Stimulated activated CD8-positive, alpha-beta memory T cell treated with anti-CD3 and anti-CD28 coated beads, Interleukin-12 subunit alpha, Interleukin-12 subunit beta, amount 100 ng/mL, for 24 hours (primary cell): ENCODE results near the gene AFG3L2.
A peak's percentile ranks its signal among the peaks of the same experiment; 100 is the strongest.

Source experiments
- DNase-seq: peaks from one replicate; pipeline ENCODE4 v3.0.0-alpha.2; 2020; ENCODE audit errors: extremely low read depth

The AFG3L2 gene

GRCh38 chr18:12361770-12362378 is 15.2 kb downstream of the AFG3L2 start:
- DNase-seq: no peak

DNA sequence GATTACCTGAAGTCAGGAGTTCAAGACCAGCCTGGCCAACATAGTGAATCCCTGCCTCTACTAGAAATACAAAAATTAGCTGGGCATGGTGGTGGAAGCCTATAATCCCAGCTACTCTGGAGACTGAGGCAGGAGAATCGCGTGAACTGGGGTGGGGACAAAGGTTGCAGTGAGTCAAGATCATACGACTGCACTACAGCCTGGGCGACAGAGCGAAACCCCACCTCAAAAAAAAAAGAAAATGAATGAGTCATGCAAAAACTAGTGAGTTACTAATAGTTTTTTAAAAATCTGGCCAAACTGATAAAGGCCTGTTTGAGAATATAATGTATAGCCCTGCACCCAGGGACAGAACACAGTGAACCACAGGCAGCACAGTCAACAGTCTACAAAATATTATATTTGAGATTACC is 17.5 kb downstream of the AFG3L2 start:
- no peak for DNase-seq

GRCh38 chr18:12352188-12352587 is 24.8 kb downstream of the AFG3L2 start:
- no peak for DNase-seq

GRCh38 chr18:12347895-12348294 is 29.1 kb downstream of the AFG3L2 start:
- no peak for DNase-seq

DNA sequence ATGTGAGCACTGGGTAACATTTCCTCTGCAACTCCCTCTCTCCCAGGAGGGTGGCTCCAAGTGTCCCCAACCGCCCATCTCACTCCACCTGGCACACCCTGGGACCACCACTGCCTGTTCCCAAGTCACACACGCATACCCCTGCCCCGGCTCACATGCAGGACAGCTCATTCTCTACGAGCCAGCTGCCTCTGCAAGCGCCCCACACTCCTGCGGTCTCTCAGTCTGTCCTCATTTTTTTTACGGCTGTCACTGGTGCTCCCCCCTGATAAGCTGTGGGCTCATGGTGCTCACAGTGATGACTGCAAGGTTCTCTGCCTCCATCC is 30.8 kb downstream of the AFG3L2 start:
- no peak for DNase-seq

GRCh38 chr18:12345491-12346239 is 31.4 kb downstream of the AFG3L2 start:
- no peak for DNase-seq

DNA sequence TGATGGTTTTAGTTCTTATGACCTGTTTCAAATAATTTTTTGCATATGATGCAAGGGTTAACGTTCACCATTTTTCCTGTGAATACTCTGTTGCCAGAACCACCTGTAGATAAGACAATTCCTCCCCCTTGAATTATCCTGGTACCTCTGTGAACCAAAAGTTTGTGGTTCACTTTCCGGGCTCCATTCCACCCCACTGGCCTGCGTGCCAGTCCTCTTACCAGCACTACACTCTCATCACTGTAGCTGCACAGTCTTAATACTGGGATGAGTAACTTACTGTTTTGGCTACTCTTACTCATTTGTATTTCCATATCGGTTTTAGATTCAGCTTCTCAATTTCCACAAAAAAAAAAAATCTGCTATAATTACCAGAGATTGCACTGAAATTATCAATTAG is 34.4 kb downstream of the AFG3L2 start:
- no peak for DNase-seq

DNA sequence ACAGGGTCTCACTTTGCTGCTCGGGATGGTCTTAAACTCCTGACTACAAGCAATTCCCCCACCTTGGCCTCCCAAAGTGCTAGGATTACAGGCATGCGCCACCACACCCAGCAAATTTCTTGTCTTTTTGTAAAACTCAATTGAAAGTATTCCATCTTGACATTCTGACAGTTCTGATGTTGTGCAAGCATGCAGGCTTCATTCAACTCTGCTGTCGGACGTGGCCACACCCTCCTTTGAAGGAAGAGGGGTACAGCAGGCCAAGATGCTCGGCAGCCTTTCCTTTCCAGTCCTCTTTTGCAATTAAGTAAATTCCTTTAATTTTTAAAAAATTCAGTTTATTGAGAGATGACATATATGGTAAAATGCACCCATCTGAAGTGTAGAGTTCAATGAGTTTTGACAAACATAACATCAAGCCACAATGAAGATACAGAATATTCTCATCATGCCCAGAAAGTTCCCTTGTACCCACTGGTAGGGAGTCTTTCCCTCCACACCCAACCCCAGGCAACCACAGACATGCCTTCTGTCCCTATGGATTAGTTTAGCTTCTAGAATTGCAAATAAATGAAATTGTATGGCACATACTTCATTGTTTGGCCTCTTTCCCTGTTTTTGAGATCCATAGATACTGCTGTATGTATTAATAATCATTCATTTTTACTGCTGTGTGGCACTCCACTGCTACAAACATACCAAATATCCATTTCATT is 35.9 kb downstream of the AFG3L2 start:
- no peak for DNase-seq

DNA sequence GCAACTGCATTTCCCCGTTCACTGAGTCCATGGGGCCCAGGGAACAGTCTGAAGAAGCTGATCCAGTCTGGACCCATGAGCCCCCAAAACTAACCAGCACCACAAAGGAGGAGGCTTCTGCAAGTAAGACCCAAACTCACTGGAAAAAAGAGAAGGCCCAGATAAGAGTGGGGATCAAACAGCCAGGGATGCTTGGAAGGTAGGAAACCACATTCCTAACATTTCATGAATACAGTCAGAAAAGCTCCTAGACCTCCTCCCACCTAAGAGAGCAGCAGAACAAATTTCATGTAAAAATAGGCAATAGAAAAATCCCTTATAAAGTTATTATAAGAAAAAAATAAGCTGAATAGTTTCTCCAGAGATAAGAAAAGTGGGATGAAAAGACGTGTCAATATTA is 38.6 kb downstream of the AFG3L2 start:
- no peak for DNase-seq

DNA sequence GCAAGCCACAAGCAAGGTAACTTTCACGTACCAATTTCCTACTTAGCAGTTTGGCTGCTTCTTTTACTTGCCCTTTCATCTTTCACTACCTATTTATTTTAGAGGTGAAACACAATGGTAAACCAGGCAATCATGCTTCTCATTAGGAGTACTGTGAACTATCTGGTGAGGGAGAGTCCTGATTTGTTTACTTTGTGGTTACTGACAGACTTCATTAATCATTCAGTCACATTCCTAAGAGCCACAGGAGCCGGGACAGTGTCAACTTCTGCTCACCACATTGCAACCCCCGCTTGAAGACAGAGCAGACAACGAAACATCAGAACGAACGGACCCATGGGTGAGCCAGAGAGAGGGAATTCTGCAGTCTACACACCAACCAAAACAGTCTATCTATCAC is 40.1 kb downstream of the AFG3L2 start:
- no peak for DNase-seq

DNA sequence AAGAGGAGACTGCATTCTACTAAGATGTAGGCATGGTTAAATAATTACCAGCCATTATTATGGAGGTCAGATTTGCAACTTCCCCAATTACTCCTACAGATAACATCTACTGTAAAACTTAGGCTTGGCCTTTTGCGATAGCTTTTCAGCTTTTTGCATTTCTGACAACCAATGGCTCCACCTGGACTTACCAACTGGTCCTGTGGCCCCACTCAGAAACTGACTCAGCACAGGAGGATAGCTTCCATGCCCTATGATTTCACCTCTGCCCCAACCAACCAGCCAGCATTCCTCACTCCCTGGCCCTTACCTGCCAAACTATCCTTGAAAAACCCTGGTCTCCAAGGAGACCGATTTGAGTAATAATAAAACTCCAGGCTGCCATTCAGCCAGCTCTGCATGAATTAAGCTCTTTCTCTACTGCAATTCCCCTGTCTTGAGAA is 40.8 kb downstream of the AFG3L2 start:
- DNase-seq: no peak

- no peak for DNase-seq
Measured at GRCh38 chr18:12335503-12335902, 41.5 kb downstream of the AFG3L2 start.

DNA sequence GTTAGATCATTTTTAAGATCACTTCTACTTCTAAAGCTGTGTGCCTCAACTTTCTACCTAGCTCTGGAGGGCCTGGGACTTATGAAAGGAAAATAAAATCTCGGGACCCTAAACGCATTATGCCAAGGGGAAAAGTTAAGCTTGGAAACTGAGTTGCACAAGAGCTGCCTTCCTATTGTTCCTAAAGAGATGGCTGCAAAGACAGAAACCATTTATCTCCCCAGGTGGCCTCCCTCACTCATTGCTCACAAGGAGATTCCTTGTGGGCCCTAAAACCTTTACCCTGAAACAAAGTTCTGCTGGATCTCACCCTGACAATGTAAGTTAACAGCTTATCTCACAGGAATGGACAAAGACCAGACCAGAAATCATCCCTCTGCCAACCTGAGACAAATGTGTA is 42.2 kb downstream of the AFG3L2 start:
- no peak for DNase-seq

DNA sequence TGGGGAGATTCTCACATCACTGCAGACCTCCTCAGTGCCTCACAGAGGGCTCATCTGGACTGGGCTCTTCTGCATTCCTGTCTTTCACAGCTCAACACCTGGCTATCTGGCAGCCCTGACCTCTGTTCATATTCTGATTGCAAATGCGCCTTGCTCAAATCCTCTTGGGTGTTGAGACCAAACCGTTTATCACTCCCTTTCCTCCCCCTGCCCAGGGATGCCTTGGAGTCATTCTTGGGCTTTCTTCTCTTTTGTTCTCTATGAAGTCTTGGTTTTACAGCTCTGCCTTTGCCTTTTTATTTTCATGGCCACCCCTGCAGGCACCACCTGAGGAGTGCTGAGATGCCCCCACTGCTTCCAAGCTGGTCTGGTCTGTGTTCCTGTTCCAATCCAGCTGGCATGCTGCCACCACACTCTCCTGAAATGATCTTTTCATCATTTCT is 42.6 kb downstream of the AFG3L2 start:
- no peak for DNase-seq

DNA sequence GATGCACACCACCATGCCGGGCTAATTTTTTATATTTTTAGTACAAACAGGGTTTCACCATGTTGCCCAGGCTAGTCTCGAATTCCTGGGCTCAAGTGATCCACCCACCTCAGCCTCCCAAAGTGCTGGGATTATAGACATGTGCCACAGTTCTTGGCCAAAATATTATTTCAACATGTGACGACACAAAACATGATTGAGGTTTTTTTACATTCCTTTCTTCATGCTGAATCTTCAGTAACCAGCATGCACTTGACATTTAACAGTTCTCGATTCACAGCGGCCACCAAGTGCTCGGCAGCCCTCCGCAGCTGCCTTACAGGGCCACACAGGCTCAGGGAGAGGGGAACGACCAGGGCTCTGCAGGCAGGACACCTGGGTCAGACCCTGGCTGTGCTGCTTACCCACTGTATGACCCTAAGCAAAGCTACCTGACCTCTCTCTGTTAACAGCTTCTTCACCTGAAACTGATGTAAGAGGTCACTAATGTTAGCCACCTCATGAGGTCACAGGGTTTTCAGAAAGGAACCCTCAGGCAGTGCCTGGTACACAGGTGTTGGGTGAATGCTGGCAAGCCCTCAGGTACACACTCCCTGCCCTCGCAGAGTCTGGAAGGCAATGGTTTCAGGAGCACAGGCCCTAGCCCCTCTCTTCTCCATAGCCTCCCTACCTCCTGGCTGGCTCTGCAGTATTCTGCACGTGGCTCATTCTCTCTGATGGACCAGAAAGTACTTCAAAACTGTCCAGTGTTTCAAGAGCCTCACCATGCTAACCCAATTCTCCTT is 43.3 kb downstream of the AFG3L2 start:
- DNase-seq: no peak

- DNase-seq: no peak
Measured at GRCh38 chr18:12330766-12331165, 46.3 kb downstream of the AFG3L2 start.

DNA sequence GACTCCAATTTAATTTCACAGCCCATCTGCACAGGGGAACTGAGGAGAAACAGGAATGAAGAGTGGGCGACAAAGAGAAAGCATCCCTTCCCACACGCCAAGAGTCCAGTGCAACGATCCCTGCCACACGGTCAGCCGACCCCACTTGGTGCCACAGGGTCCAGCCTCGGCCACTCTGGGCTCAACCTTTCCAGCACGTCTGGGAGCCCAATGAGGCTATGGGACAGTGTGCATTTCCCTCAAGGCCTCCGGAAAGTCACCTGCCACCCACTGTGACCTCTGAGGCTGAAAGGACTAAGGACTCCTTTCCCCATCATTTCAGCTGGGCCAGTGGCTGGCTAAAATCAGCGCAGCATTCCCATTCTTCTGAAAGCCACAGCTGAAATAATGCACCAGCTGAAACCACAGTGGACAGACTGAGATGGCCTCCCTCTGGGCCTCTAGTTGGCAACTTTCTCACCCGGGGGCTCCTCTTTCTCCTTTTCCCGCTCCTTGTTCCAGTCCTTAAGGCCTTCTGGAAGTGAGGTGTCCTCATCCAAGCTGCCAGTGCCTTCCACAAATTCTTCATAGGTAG is 47.8 kb downstream of the AFG3L2 start:
- DNase-seq: no peak

GRCh38 chr18:12328179-12328823 is 48.7 kb downstream of the AFG3L2 start:
- no peak for DNase-seq

- peak; percentile 41 for DNase-seq
Measured at GRCh38 chr18:12327510-12328178, 49.4 kb downstream of the AFG3L2 start.

GRCh38 chr18:12326711-12327460 is 50.1 kb downstream of the AFG3L2 start:
- DNase-seq: no peak
